OCI-M2 (cell line): ENCODE data around the gene AMDHD2.
"Not testable (repeated sequence)": the region's sequence is repeated elsewhere in the genome, so short reads cannot be mapped to it uniquely, and the experiment has no call there.

Experiments
- DNase-seq: peaks from one replicate; lab custom pipeline; 2025; ENCODE audit not compliant: unreplicated experiment; lab: John Stamatoyannopoulos, UW

The AMDHD2 gene

DNA sequence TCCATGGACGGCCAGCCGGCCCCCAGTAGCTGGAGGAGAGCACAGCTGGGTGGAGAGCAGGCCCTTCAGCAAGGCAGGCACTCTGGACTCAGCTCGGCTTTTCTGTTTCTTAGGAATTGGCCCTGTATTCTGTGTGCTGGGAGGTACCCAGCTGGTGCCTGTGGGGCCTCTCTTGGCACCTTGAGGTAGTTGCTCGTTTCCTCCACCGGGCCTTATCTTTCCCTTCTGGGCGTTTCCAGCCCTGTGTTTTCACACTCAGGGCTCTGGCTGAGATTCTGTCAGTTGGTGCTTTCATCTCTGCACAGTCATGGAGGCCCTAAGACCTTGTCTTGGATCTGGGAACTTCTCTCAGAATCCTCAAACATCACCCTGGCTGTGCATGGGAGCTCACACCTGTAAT is 47.3 kb downstream of the AMDHD2 start:
- DNase-seq, result not testable (repeated sequence)

DNA sequence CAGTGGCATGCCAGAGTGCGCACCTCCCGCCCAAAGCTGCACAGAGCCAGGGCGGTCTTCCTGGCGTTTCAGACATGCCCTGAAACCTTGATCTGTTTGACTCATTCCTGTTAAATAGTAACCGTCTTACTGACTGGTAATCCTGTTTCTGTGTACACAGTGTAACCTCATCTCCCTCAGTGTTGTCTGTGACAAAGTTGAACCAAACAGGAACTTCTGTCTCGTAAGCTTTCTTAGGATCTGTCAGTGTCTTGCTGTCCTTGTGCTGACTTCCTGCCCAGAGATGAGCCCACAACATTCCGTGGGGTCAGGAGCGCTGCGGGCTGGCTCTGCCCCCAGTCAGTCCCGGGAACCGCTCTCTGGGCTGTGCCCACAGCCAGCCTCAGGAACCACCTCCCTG is 48.4 kb downstream of the AMDHD2 start:
- DNase-seq, result not testable (repeated sequence)

DNA sequence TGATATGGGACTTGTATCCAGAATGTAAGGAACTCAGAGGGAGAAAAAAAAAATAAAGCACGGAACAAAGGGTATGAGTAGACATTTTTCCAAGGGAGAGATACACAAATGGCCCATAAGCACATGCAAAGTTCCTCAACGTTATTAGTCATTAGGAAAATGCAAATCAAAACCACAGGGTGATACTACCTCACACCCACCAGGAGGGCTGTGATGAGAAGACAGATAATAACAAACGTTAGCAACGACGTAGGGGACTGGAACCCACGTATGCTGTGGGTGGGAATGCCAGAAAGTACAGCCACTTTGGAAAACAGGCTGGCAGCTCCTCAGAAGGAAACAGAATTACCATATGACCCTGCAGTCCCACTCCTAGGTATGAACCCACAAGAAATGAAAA is 52.5 kb downstream of the AMDHD2 start:
- not testable (repeated sequence) for DNase-seq

GRCh38 chr16:2575839-2576238 is 55.7 kb downstream of the AMDHD2 start:
- DNase-seq, result not testable (repeated sequence)

GRCh38 chr16:2577044-2577443 is 56.9 kb downstream of the AMDHD2 start:
- not testable (repeated sequence) for DNase-seq

DNA sequence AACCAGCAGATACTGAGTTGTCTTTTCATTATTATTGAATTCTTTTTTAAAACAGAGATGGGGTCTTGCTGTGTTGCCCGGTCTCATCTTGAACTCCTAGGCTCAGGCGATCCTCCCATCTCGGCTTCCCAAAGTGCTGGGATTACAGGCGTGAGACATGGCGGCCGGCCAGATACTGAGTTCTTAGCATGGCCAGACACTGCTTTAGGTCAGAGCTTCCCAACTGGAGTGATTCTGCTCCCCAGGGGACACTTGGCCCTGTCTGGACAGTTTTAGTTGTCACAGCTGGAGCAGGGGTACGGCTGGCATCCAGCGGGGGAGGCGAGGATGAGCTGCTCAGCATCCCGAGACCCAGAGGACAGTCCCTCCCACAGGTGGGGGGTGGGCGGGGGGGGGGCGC is 58.7 kb downstream of the AMDHD2 start:
- DNase-seq, result not testable (repeated sequence)

DNA sequence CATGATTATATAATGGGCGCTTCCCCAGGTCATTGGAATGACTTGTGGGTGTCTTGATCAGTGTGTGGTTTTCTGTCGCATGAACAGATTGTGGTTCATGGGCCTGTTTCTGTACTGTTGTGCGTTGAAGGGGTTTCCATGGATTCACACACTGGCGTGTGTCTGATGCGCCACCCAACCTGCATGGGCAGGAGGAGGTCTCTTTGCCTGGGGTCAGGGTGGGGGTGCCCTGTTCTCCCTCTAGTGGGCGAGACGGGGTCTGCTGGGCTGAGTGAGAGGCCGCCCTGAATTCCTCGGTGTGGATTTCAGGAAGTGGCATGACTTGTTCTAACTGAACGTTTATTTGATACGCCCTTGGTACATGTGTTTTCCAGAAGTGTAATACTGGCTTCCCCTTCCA is 60.0 kb downstream of the AMDHD2 start:
- DNase-seq, result not testable (repeated sequence)

- not testable (repeated sequence) for DNase-seq
These were observed 60.6 kb downstream of the AMDHD2 start for GRCh38 chr16:2580818-2581217.
